ENCODE measurements around the gene TRIL.

The TRIL gene, protein sequence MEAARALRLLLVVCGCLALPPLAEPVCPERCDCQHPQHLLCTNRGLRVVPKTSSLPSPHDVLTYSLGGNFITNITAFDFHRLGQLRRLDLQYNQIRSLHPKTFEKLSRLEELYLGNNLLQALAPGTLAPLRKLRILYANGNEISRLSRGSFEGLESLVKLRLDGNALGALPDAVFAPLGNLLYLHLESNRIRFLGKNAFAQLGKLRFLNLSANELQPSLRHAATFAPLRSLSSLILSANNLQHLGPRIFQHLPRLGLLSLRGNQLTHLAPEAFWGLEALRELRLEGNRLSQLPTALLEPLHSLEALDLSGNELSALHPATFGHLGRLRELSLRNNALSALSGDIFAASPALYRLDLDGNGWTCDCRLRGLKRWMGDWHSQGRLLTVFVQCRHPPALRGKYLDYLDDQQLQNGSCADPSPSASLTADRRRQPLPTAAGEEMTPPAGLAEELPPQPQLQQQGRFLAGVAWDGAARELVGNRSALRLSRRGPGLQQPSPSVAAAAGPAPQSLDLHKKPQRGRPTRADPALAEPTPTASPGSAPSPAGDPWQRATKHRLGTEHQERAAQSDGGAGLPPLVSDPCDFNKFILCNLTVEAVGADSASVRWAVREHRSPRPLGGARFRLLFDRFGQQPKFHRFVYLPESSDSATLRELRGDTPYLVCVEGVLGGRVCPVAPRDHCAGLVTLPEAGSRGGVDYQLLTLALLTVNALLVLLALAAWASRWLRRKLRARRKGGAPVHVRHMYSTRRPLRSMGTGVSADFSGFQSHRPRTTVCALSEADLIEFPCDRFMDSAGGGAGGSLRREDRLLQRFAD

GRCh38 chr7:28958235-28958979, at the start of gene TRIL:
Gene TRIL, minus strand, starts transcription at chr7:28958330. Its CDS starts 284 bp downstream, at chr7:28958046.
- peak; percentile 61 for DNase-seq (ENCODE audit: low read depth, low spot score)
- peak within 1 kb of the TSS; percentile 39 for H3K4me3 ChIP-seq (ENCODE audit: low read depth, low read length)
- in situ Hi-C loops (cut with HindIII; ENCODE audit: low sequenced_read_pairs) = no loop called here
- TF ChIP-seq, protein P1, sequence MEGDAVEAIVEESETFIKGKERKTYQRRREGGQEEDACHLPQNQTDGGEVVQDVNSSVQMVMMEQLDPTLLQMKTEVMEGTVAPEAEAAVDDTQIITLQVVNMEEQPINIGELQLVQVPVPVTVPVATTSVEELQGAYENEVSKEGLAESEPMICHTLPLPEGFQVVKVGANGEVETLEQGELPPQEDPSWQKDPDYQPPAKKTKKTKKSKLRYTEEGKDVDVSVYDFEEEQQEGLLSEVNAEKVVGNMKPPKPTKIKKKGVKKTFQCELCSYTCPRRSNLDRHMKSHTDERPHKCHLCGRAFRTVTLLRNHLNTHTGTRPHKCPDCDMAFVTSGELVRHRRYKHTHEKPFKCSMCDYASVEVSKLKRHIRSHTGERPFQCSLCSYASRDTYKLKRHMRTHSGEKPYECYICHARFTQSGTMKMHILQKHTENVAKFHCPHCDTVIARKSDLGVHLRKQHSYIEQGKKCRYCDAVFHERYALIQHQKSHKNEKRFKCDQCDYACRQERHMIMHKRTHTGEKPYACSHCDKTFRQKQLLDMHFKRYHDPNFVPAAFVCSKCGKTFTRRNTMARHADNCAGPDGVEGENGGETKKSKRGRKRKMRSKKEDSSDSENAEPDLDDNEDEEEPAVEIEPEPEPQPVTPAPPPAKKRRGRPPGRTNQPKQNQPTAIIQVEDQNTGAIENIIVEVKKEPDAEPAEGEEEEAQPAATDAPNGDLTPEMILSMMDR (IDR thresholded peaks at IDR 0.05; ENCODE audit: low read depth, low read length) = no peak

GRCh38 chr7:29007127-29007526, 49.0 kb upstream of the TRIL start:
- no peak for DNase-seq (ENCODE audit: low read depth, low spot score)
- TF ChIP-seq, protein P1 (IDR thresholded peaks at IDR 0.05; ENCODE audit: low read depth, low read length) = no peak
- in situ Hi-C loops (cut with HindIII; ENCODE audit: low sequenced_read_pairs) = no loop called here
- H3K4me3 ChIP-seq (ENCODE audit: low read depth, low read length) = no peak overlapping the region

DNA sequence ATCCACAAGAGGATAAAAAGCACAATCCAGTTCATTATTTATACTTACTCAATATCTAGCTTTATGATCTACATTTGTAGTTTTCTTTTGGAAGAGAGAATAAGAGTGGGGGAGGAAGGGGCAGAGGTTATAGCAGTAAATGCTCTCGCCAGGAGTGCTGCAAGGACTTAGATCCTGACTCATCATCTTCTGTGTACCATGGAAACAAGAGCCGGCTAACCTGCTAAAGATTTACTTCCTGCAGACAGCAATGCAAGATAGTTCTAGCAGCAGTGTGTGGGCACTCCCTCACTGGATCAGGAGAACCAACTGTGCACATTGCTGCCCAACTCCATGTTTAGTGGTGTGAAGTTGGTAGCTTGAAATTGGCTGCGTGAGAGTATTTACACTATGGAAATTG, 47.7 kb upstream of the TRIL start:
- TF ChIP-seq, protein P1 (IDR thresholded peaks at IDR 0.05; ENCODE audit: low read depth, low read length) = no peak
- DNase-seq (ENCODE audit: low read depth, low spot score) = peak; percentile 42
- H3K4me3 ChIP-seq (ENCODE audit: low read depth, low read length) = no peak overlapping the region
- in situ Hi-C loops (cut with HindIII; ENCODE audit: low sequenced_read_pairs) = no loop called here

DNA sequence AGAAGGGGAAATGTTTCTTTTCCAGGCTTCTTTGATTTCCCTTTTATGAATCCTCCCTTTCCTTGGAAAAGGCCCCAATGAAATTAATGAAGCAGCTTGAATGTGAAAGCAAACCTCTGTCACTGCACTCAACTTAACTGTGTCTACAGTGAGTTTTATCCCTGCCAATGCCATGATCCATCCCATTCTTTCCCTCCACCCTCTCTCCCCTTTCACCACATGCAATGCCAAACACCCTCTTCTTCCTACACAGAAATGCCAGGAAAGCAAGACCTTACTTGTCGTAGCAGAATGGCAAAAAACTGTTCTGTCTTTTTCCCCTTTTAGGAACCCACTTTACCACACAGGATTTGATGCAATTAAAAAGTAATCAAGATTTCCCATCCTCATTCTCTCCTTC, 47.3 kb upstream of the TRIL start:
- DNase-seq (ENCODE audit: low read depth, low spot score) = no peak
- in situ Hi-C loops (cut with HindIII; ENCODE audit: low sequenced_read_pairs) = no loop called here
- TF ChIP-seq, protein P1 (IDR thresholded peaks at IDR 0.05; ENCODE audit: low read depth, low read length) = no peak
- no peak overlapping the region for H3K4me3 ChIP-seq (ENCODE audit: low read depth, low read length)

DNA sequence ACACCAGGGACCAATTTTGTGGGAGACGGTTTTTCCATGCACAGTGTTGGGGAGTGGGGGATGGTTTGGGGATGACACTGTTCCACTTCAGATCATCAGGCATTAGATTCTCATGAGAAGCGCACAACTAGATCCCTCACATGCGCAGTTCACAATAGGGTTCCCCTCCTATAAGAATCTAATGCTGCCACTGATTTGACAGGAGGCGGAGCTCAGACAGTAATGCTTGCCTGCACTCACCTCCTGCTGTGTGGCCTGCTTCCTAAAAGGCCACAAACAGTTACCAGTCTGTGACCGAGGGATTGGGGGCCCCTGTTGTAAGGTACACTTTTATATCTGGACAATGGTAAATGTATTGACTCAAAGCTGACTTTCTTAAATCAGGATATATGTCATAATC, 45.6 kb upstream of the TRIL start:
- no peak for DNase-seq (ENCODE audit: low read depth, low spot score)
- in situ Hi-C loops (cut with HindIII; ENCODE audit: low sequenced_read_pairs) = no loop called here
- TF ChIP-seq, protein P1 (IDR thresholded peaks at IDR 0.05; ENCODE audit: low read depth, low read length) = no peak
- H3K4me3 ChIP-seq (ENCODE audit: low read depth, low read length) = no peak overlapping the region

DNA sequence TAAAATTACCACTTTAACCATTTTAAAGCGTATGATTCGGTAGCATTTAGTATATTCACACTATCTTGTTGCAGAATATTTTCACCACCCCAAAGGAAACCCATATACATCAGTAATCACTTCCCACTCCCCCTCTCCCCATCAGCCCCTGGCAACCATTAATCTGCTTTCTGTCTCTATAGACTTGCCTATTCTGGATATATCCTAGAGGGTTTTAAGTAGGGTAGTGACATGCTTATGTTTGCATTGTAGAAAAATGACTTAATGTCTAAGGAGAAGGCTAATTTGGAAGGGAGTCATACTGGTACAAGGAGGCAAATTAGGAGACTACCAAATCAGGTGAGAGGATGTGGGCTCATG, 42.6 kb upstream of the TRIL start:
- no peak for DNase-seq (ENCODE audit: low read depth, low spot score)
- TF ChIP-seq, protein P1 (IDR thresholded peaks at IDR 0.05; ENCODE audit: low read depth, low read length) = no peak
- no peak overlapping the region for H3K4me3 ChIP-seq (ENCODE audit: low read depth, low read length)
- in situ Hi-C loops (cut with HindIII; ENCODE audit: low sequenced_read_pairs) = no loop called here

Data from astrocyte of the spinal cord (primary cell).